LNCaP clone FGC (cell line): ENCODE data around the gene EPB41L2.
A peak's percentile ranks its signal among the peaks of the same experiment; 100 is the strongest.
"Not testable (repeated sequence)": the region's sequence is repeated elsewhere in the genome, so short reads cannot be mapped to it uniquely, and the experiment has no call there.

Source experiments
- DNase-seq: peaks from one replicate; pipeline ENCODE4 v3.0.0-alpha.2; 2011; ENCODE audit warnings: low read depth
- H3K4me3 ChIP-seq: 2 replicates; pipeline ENCODE4 v1.5.1; 2011; ENCODE audit warnings: mild to moderate bottlenecking, low read depth, low read length, control low read depth
- TF ChIP-seq, protein P1 (sequence below): IDR thresholded peaks from 2 replicates; pipeline ENCODE4 v1.5.1; 2012; ENCODE audit warnings: mild to moderate bottlenecking; ENCODE audit not compliant: control insufficient read depth, insufficient read depth; ENCODE audit errors: extremely low read depth

Gene EPB41L2

DNA sequence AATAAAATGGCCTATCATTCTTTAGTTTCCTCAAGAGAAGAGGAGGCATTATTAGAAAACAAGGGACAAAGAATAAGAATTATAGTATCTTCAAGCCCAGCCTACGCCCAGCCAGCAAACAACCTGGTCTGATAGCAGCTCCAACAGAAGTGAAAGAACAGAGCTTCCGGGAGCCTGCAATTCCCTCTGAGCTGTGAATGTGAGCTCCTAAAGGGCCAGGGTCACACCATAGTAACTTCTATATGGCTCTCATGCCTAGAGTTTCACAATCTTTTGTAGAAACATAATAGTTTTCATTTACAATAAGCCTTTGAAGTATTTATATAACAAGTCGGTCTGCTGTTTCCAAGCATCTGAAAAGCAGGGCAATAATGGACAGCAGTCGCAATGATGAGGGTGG, 119.3 kb downstream of the EPB41L2 start:
- DNase-seq: no peak
- H3K4me3 ChIP-seq: no peak overlapping the region
- TF ChIP-seq, protein P1, sequence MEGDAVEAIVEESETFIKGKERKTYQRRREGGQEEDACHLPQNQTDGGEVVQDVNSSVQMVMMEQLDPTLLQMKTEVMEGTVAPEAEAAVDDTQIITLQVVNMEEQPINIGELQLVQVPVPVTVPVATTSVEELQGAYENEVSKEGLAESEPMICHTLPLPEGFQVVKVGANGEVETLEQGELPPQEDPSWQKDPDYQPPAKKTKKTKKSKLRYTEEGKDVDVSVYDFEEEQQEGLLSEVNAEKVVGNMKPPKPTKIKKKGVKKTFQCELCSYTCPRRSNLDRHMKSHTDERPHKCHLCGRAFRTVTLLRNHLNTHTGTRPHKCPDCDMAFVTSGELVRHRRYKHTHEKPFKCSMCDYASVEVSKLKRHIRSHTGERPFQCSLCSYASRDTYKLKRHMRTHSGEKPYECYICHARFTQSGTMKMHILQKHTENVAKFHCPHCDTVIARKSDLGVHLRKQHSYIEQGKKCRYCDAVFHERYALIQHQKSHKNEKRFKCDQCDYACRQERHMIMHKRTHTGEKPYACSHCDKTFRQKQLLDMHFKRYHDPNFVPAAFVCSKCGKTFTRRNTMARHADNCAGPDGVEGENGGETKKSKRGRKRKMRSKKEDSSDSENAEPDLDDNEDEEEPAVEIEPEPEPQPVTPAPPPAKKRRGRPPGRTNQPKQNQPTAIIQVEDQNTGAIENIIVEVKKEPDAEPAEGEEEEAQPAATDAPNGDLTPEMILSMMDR: no peak

DNA sequence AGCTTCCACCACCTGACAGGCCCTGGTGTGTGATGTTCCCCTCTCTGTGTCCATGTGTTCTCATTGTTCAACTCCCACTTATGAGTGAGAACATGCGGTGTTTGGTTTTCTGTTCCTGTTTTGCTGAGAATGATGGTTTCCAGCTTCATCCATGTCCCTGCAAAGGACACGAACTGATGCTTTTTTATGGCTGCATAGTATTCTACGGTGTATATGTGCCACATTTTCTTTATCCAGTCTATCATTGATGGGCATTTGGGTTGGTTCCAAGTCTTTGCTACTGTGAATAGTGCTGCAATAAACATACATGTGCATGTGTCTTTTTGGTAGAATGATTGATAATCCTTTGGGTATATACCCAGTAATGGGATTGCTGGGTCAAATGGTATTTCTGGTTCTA, 120.3 kb downstream of the EPB41L2 start:
- not testable (repeated sequence) for H3K4me3 ChIP-seq, DNase-seq

DNA sequence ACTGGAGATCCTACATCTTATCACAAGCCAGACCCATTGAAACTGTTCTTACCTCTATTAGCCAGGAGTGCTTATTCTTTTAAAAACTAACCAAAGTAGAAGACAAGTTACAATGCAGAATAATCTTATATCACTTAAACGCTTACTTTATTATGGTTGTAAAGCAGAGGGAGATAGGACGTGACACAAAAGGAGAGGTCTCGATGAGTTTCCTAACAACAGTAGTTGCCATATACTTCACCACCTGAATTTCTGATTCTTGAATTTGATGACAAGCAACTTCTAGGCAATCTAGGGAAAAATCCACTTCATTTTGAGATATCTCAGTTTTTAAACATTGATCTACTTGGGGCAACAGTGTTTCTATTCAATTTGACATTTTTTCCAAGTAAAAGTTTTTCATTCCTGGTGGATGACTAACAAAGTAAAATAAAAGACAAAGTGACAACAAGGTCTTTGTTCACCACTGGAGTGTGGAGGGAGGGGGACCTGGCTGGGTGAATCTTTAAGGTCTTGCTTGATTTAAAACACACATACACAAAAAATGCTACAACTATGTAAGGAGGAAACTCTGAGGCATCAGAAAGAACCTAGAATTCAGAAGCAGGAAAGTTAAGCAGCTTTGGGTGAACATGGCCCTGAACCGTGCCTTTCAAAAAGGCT, 125.0 kb downstream of the EPB41L2 start:
- DNase-seq: no peak
- H3K4me3 ChIP-seq: no peak overlapping the region
- TF ChIP-seq, protein P1: no peak

DNA sequence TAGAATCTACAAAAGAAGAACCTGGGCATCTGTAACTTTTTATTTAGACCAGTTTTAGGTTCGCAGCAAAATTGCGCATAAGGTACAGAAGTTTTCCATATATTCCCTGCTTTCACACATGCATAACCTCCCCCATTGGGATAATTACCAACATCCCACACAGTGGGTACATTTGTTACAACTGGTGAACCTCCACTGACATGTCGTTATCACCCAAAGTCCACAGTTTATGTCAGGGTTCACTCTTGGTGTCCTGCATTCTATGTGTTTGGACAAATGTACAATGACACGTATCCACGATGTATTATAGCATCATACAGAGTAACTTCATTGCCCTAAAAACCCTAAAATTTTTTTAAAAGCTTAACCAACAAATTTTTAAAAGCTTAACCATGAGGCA, 126.1 kb downstream of the EPB41L2 start:
- TF ChIP-seq, protein P1: no peak
- no peak for DNase-seq
- H3K4me3 ChIP-seq: no peak overlapping the region

DNA sequence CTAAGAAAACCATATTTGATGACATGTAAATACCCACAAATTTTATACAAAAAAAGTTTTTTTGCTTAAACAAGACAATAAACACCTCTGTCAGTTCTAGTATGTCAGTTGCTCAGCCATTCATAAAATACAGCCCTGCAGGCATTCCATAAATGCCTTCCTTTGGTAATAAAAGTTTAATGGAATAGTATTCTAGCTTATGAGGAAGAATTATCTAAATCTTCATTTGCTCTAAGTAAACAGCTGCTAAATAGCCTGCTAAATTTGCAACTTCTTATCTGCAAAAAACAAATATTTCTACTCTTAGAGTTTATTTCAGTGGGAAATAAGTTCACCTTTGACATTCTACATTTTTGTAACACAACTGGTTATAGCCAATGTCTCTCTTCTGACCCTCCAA, 127.1 kb downstream of the EPB41L2 start:
- no peak overlapping the region for H3K4me3 ChIP-seq
- peak; percentile 39 for DNase-seq
- TF ChIP-seq, protein P1: no peak

DNA sequence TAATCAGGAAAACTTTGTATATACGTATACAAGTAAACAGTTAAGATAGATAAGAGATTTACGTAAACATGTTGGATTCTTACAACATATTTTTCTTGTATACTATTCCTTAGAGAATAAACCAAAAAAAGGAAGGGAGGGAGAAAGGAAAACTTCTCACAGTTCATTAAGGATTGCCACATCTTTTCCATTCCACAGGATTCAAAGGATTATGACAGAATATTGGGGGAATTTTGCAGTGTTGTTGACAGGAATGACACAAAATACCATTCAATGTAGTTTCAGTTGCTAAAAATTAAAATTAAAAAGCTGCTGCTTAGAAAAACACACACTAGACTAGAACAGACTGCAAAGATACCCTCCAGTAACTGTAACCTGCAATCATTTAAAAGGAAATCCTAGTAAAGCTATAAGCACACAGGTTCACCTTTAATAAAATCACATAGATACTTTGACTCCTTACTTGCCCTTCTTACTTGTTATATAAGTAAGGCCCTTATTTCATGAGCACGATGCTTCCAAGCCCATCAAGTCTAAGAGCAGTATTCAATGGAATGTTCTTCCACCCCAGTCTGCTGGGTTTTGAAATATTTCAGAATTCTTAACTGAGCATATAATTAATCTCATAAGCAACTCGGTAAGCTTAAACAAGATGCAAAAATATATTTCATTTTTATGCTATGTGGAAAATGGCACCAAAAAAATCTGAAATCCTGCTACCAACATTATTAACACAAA, 128.0 kb downstream of the EPB41L2 start:
- no peak for DNase-seq
- TF ChIP-seq, protein P1: no peak
- no peak overlapping the region for H3K4me3 ChIP-seq

DNA sequence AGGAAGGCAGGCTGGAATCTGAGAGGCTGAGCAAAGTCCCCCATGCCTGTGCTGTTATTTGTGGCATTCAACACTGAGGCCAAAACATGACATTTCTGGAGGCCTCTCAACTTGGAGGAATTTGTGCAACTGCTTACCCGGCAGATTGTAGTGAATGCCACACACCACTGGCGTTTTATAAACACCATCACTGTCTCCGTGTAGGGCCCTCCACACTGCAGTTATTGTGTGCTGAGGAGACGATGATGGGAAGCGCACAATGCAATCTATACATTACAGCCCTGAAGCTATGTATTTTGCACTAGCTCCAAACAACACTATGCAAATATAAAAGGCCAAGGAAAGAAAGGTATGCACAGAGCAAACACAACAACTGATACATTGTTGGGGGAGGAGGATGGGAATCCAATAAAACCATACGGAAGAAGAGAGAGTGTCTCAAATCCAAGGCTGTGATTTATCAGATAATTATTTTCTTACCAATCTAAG, 129.3 kb downstream of the EPB41L2 start:
- H3K4me3 ChIP-seq: no peak overlapping the region
- DNase-seq: peak; percentile 71

More for the DNA sequence above, 129.3 kb downstream of the EPB41L2 start:
- TF ChIP-seq, protein P1: no peak
